Upper lobe of right lung (tissue), 1 donor: ENCODE results near the gene LORICRIN. TPM values are rescaled to one million over a fixed set of nuclear protein-coding genes. Genes with fewer than 3 reads are reported as not detected.
"Not testable (repeated sequence)": the region's sequence is repeated elsewhere in the genome, so short reads cannot be mapped to it uniquely, and the experiment has no call there.

Experiments
- ATAC-seq: fragments of 200-7000 bp; cut with Tn5 transposase; one replicate; pipeline ENCODE4 v1.9.1; 2020; ENCODE audit warnings: mild to moderate bottlenecking, moderate library complexity
- DNase-seq: peaks from one replicate; pipeline ENCODE4 v3.0.0-alpha.2; 2020
- H3K27ac ChIP-seq: fragments of 200-600 bp; one replicate; pipeline ENCODE4 v1.8.0; 2022
- H3K27me3 ChIP-seq: fragments of 200-600 bp; one replicate; pipeline ENCODE4 v1.8.0; 2022; ENCODE audit warnings: mild to moderate bottlenecking
- H3K36me3 ChIP-seq: fragments of 200-600 bp; one replicate; pipeline ENCODE4 v1.8.0; 2022
- H3K4me1 ChIP-seq: fragments of 200-600 bp; one replicate; pipeline ENCODE4 v1.8.0; 2022
- H3K4me3 ChIP-seq: fragments of 200-600 bp; one replicate; pipeline ENCODE4 v1.8.0; 2022; ENCODE audit warnings: mild to moderate bottlenecking
- H3K9me3 ChIP-seq: fragments of 200-600 bp; one replicate; pipeline ENCODE4 v1.8.0; 2022
- intact Hi-C: fragments of 100-400 bp; cut with DNase I; formaldehyde crosslinking; loops from one replicate; pipeline ENCODE4 v1.11.0; 2022
- total RNA-seq: library from RNA; stranded (reverse); fragmentation: NEBNext Ultra II Directional; extraction: Animal tissue kit (Norgen Biotek cat#: 25700); gene quantifications from one replicate; pipeline ENCODE4 v1.2.1, GENCODE V29; 2021
- TF ChIP-seq, protein P1 (sequence below): fragments of 200-600 bp; IDR thresholded peaks from one replicate; pipeline ENCODE4 v1.8.0; 2022; ENCODE audit warnings: antibody characterized with exemption
- donor health status: DM: no; HTN: yes; CAD: no; lungs with severe emphysema.

LORICRIN gene
- total RNA-seq, 1 donor from 2014 or later = not detected

DNA sequence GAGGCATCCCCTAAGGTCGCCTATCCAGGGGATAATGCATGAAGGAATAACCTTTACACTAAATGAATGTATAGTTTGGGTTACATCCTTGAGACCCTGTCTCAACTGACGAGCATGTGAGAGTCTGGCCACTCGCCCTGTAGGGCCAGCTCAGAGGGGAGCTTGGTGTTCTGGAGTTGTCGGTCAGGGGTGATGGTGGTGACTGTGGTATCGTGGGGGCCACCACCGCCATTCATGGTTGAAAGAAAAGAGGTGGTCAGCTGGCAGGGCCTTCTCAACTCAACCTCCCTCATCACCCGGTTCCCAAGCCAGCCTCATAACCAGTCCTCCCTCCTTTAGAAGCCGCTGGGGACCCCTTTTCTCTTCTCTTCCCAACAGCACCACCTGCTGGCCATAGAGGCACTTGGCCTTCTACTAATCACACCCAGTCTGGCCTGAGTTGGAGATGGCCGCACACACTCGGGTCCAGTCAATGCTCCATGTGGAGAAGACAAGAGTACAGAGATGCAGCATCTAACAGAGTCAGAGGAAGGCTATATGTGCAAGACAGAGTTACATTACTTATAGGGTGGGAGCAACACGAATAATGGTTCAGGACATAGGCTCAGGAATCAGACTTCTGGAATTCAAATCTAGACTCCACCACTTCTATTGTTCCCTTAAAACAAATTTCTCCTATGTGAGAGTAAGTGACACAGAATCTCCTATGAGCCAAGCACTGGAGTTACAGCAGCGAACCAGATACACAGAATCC, 30.2 kb upstream of the LORICRIN start:
- DNase-seq, H3K4me3 ChIP-seq, H3K27me3 ChIP-seq, H3K36me3 ChIP-seq, H3K27ac ChIP-seq, intact Hi-C loops, H3K4me1 ChIP-seq, H3K9me3 ChIP-seq: not testable (repeated sequence)
- TF ChIP-seq, protein P1, sequence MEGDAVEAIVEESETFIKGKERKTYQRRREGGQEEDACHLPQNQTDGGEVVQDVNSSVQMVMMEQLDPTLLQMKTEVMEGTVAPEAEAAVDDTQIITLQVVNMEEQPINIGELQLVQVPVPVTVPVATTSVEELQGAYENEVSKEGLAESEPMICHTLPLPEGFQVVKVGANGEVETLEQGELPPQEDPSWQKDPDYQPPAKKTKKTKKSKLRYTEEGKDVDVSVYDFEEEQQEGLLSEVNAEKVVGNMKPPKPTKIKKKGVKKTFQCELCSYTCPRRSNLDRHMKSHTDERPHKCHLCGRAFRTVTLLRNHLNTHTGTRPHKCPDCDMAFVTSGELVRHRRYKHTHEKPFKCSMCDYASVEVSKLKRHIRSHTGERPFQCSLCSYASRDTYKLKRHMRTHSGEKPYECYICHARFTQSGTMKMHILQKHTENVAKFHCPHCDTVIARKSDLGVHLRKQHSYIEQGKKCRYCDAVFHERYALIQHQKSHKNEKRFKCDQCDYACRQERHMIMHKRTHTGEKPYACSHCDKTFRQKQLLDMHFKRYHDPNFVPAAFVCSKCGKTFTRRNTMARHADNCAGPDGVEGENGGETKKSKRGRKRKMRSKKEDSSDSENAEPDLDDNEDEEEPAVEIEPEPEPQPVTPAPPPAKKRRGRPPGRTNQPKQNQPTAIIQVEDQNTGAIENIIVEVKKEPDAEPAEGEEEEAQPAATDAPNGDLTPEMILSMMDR = peak; percentile 51
- ATAC-seq = peak; percentile 72

DNA sequence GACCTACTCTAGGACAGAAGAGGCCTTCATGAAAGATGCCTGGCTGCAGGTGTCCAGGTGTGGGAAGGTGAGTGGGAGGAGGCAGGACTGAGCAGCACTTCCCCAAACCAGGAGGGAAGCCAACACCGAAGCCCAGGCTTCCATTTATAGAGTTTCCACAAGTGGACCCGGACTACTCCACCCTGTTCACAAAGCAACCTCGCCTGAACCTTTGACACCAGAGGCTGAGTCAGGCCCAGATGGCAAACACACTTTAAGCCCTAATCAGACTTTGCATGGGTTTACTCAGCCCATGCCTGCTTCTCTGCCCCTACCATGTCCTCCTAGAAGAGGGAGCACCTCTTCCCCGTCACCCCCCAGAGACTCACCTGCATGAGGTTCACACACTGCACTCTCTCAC, 28.1 kb upstream of the LORICRIN start:
- no peak overlapping the region for H3K4me3 ChIP-seq
- TF ChIP-seq, protein P1 = no peak
- H3K27ac ChIP-seq = no peak overlapping the region
- H3K4me1 ChIP-seq = no peaks in the 10 kb centered on the region
- ATAC-seq = peak; percentile 11
- H3K36me3 ChIP-seq = no peaks in the 10 kb centered on the region
- intact Hi-C loops = no loop called here
- no peak for DNase-seq
- peaks cover 14% of the 10 kb centered on the region for H3K27me3 ChIP-seq
- no peaks in the 10 kb centered on the region for H3K9me3 ChIP-seq

DNA sequence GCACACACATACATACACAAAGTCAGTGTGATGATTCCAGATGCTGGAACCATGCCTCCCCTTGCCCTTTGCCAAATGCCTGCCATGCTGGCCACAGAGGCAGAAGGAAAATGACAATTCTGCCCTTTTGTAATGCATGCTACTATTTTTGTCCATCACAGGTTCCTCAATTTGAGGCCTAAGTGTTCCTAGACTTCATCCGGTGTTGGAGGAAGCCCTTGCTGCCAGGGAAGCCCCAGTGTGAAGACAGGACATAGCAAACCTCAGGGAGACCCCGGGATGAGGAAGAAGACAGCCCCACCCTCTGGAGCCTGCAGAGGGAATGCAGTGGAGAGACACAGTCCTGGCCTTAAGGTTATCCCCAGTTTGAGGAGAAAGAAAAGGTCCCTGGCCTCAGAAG, 27.7 kb upstream of the LORICRIN start:
- DNase-seq (no peak), ATAC-seq (peak; percentile 57)
- intact Hi-C loops = no loop called here

DNA sequence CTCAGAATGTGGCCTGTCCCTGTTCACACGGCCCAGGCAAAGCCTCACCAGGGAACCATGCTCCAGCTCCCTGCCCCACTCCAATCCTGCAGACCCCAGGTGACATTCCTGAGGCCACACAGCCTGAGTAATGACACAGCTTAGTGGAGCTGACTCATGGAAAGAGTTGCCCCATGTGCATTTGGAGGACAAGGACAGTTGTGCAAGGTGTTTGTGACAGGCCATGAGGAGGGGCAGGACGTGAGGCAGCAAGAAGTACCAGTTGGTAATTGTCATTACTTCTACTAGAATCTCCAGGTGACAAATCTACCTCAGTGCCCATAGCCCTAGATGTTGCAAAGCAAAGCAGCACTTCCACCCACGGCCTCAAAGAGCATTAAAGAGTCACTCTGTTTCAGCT, 26.9 kb upstream of the LORICRIN start:
- peak; percentile 37 for ATAC-seq
- TF ChIP-seq, protein P1 = no peak
- Histone ChIP-seq H3K27ac (no peak overlapping the region), H3K36me3 (no peaks in the 10 kb centered on the region), H3K4me1 (no peaks in the 10 kb centered on the region), H3K27me3 (peaks cover 9% of the 10 kb centered on the region), H3K4me3 (no peak overlapping the region), H3K9me3 (no peaks in the 10 kb centered on the region)
- DNase-seq = no peak
- intact Hi-C loops = no loop called here

More for the DNA sequence above, 27.7 kb upstream of the LORICRIN start:
- Histone ChIP-seq H3K36me3 (no peaks in the 10 kb centered on the region), H3K9me3 (no peaks in the 10 kb centered on the region), H3K27ac (no peak overlapping the region), H3K4me1 (no peaks in the 10 kb centered on the region), H3K27me3 (peaks cover 12% of the 10 kb centered on the region), H3K4me3 (no peak overlapping the region)
- TF ChIP-seq, protein P1 = no peak

DNA sequence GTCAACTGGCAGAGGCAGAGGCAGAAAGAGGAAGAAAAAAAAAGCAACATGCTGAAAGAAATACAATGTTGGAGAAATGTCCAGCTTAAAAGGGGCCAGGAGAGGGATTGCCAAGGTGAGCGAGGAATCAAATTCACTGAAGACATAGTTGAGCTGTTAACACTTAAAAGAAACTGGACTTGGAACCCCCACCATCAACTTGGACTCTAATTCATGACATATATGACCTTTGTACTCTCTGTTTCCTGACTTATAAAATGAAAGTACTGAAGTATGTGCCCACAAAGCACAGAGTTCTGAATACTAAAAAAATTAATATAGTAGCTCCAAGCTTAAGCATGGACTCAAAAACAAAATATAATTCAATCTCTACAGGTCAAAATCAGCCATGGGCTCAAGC, 26.0 kb upstream of the LORICRIN start:
- ATAC-seq (no peak), DNase-seq (no peak)
- intact Hi-C loops = no loop called here
- Histone ChIP-seq H3K27ac (no peak overlapping the region), H3K4me1 (no peaks in the 10 kb centered on the region), H3K4me3 (no peak overlapping the region), H3K36me3 (no peaks in the 10 kb centered on the region), H3K9me3 (no peaks in the 10 kb centered on the region), H3K27me3 (peaks cover 9% of the 10 kb centered on the region)
- TF ChIP-seq, protein P1 = no peak
